ENCODE results near the gene ADSL.

DNA sequence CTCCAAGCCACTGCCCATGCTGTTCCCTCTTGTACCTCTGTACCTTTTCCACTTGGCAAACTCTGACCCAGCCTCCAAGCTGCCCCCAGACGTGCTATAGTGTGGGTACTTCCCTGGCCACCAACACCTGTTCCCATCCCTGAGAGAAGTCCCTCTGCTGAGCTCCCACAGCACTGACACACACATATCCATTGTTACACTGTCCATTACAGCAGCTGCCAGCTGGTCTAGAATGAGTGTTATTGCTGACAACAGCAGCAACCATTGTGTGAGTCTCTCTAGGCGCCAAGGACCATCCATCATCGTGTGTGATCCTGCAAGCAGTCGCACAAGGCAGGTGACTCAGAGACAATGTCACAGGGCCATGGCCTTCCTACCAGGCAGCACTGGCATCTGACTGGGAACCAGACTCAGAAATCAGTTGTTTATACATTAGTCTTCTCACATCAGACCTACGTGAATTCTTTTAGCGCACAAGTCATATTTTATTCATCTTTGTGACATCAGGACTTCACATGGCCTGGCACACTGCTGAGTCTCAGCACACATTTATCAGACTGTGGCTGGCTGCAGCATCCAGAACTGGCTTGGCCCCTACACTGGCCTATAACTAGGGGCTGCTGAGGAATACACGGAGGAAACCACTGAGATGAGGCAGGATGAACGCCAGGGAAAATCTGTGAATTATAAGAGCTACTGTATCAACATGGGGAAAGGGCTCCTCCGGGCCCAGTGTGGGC is 80.5 kb downstream of the ADSL start:
- TF ChIP-seq, protein P1, sequence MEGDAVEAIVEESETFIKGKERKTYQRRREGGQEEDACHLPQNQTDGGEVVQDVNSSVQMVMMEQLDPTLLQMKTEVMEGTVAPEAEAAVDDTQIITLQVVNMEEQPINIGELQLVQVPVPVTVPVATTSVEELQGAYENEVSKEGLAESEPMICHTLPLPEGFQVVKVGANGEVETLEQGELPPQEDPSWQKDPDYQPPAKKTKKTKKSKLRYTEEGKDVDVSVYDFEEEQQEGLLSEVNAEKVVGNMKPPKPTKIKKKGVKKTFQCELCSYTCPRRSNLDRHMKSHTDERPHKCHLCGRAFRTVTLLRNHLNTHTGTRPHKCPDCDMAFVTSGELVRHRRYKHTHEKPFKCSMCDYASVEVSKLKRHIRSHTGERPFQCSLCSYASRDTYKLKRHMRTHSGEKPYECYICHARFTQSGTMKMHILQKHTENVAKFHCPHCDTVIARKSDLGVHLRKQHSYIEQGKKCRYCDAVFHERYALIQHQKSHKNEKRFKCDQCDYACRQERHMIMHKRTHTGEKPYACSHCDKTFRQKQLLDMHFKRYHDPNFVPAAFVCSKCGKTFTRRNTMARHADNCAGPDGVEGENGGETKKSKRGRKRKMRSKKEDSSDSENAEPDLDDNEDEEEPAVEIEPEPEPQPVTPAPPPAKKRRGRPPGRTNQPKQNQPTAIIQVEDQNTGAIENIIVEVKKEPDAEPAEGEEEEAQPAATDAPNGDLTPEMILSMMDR (conservative IDR thresholded peaks at IDR 0.05) = no peak
- TF ChIP-seq ZFX (IDR thresholded peaks at IDR 0.05) = no peak

Measured in C4-2B (cell line).